ENCODE data around the gene AIFM2. TPM values are rescaled to one million over a fixed set of nuclear protein-coding genes. Genes with fewer than 3 reads are reported as not detected.

Gene AIFM2
- total and polyA plus RNA-seq, 5 donors: 8.5 to 14.0 (median 10.1) TPM

DNA sequence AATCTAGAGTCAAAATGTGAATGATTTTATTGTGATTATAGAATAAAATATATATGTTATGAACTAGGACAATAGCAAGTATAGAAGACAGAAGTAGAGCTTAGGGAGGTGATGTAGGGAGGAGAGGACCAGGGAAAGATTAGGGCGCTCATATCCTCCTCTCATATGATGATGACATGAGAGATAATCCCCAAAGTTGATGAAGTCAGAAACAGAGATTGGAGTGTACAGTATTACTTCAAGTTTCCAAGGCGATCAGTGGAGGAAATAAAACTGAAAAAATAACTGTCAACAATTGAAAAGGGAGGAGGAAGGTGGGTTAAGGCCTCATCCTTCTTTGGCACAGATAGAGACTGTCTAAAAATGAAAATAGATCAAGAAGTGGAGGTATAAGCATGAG lies 65.0 kb downstream of the AIFM2 start:
- intact Hi-C loops (cut with DNase I): no loop called here
- 85% methylated on average over 2 of the region's 2 CpGs for WGBS

DNA sequence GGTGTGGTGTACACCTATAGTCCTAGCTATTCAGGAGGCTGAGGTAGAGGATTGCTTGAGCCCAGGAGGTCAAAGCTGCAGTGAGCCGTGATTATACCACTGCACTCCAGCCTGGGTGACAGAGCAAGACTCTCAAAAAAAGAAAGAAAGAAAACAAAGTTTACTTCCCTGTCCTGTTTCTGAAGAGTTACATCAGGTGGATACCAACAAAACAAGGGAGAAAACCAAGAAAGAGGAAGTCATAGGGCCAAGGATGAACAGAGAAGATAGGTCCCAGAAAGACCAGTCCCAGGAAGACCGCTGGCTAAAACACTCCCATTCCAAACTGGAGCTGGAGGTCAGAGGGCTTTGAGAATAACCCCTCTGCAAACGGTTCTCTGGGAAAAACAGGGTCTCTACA lies 66.4 kb downstream of the AIFM2 start:
- Histone ChIP-seq H3K4me1 (ENCODE audit: control insufficient read depth, insufficient read depth, low read length) (no peaks in the 10 kb centered on the region), H3K27ac (ENCODE audit: low read length) (no peak overlapping the region), H3K27me3 (ENCODE audit: control insufficient read depth, insufficient read depth) (no peaks in the 10 kb centered on the region), H3K9me3 (ENCODE audit: control insufficient read depth, low read length) (no peaks in the 10 kb centered on the region), H3K4me3 (ENCODE audit: low read length) (no peak overlapping the region)
- intact Hi-C loops (cut with DNase I): no loop called here
- no peak for ATAC-seq
- WGBS: 85% methylated on average over 3 of the region's 3 CpGs
- no peak for DNase-seq

More for the DNA sequence above, 65.0 kb downstream of the AIFM2 start:
- ATAC-seq (no peak), DNase-seq (no peak)
- Histone ChIP-seq H3K9me3 (ENCODE audit: control insufficient read depth, low read length) (no peaks in the 10 kb centered on the region), H3K4me1 (ENCODE audit: control insufficient read depth, insufficient read depth, low read length) (no peaks in the 10 kb centered on the region), H3K4me3 (ENCODE audit: low read length) (no peak overlapping the region), H3K27ac (ENCODE audit: low read length) (no peak overlapping the region), H3K27me3 (ENCODE audit: control insufficient read depth, insufficient read depth) (no peaks in the 10 kb centered on the region)

DNA sequence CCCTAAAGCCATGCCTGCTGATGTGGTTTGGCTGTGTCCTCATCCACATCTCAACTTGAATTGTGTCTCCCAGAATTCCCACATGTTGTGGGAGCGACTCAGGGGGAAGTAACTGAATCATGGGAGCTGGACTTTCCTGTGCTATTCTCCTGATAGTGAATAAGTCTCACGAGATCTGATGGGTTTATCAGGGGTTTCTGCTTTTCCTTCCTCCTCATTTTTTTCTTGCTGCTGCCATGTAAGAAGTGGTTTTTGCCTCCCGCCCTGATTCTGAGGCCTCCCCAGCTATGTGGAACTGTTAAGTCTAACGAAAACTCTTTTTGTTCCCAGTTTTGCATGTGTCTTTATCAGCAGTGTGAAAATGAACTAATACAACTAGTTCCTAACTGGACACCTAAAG lies 68.1 kb downstream of the AIFM2 start:
- Histone ChIP-seq H3K27ac (ENCODE audit: low read length) (no peak overlapping the region), H3K27me3 (ENCODE audit: control insufficient read depth, insufficient read depth) (no peaks in the 10 kb centered on the region), H3K4me3 (ENCODE audit: low read length) (no peak overlapping the region), H3K4me1 (ENCODE audit: control insufficient read depth, insufficient read depth, low read length) (no peaks in the 10 kb centered on the region), H3K9me3 (ENCODE audit: control insufficient read depth, low read length) (no peaks in the 10 kb centered on the region)
- intact Hi-C loops (cut with DNase I): no loop called here
- WGBS: 69% methylated on average over 4 of the region's 4 CpGs
- no peak for DNase-seq
- ATAC-seq: no peak

DNA sequence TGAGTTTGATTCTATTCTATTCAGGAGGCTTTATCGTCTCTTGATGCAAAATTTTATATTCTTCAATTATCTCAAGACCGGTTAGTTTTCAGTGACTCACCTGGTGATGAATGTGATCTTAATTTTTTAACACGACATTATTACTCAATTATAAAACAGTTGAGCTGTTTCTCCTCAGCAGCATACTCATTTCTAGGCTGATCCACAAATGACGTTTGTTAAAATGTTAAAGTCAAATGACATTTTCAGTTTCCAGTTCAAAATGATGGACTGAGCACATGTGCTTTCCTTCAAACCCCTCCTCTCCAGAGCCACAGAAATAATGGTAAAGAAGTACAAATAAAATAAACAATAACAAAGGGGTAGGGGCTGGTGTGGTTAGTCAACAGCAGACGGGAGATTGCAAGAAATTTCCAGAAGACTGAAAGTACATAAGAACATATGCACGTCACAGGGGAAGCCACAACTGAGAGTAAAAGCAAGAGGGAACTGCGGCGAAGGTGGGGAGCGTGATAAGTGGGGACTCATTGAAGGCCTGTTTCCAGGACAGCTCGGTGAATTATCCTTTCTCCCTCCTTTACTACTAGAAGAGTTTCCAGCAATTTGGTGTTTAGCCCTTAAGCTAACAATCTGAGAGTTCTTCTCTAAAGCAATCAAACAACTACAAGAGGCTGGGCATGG lies 69.1 kb downstream of the AIFM2 start:
- 92% methylated on average over 10 of the region's 10 CpGs for whole genome bisulfite sequencing
- no peak for DNase-seq
- H3K4me3 ChIP-seq (ENCODE audit: low read length): no peak overlapping the region
- no peaks in the 10 kb centered on the region for H3K27me3 ChIP-seq (ENCODE audit: control insufficient read depth, insufficient read depth)
- intact Hi-C loops (cut with DNase I): no loop called here
- no peaks in the 10 kb centered on the region for H3K9me3 ChIP-seq (ENCODE audit: control insufficient read depth, low read length)
- no peak for ATAC-seq
- no peaks in the 10 kb centered on the region for H3K4me1 ChIP-seq (ENCODE audit: control insufficient read depth, insufficient read depth, low read length)
- H3K27ac ChIP-seq (ENCODE audit: low read length): no peak overlapping the region

Other genes starting within 250 kb of the AIFM2 start
- 10 to 100 TPM; 13.6 to 14.7 (median 14.2) TPM for gene MACROH2A2, start 80.0 kb downstream of the AIFM2 start, total RNA-seq
- gene MACROH2A2, start 80.0 kb downstream of the AIFM2 start, polyA plus RNA-seq: 11.5 TPM
- 1 to 10 TPM; 4.3 to 6.4 (median 5.0) TPM for gene TYSND1, start 13.9 kb upstream of the AIFM2 start, total RNA-seq
- 3.9 TPM for gene TYSND1, start 13.9 kb upstream of the AIFM2 start, polyA plus RNA-seq
- gene SAR1A, start 37.7 kb upstream of the AIFM2 start, total RNA-seq: 100 to 1,000 TPM in 2 of 4 donors, 10 to 100 TPM in 2; 89.2 to 147 (median 98.9) TPM
- 39.8 TPM for gene SAR1A, start 37.7 kb upstream of the AIFM2 start, polyA plus RNA-seq
- 10 to 100 TPM; 40.7 to 75.1 (median 68.6) TPM for gene PPA1, start 100.6 kb upstream of the AIFM2 start, total RNA-seq
- gene PPA1, start 100.6 kb upstream of the AIFM2 start, polyA plus RNA-seq: 99.2 TPM
- gene NPFFR1, start 151.2 kb upstream of the AIFM2 start, total RNA-seq: under 1 TPM in 1 of 4 donors, not detected in 3; 0.03 TPM
- 0.02 TPM for gene NPFFR1, start 151.2 kb upstream of the AIFM2 start, polyA plus RNA-seq
- gene LRRC20, start 249.8 kb upstream of the AIFM2 start, total RNA-seq: 10 to 100 TPM; 17.7 to 46.4 (median 37.0) TPM
- 33.4 TPM for gene LRRC20, start 249.8 kb upstream of the AIFM2 start, polyA plus RNA-seq